GM23338 (cell line): ENCODE results near the gene PADI6.

ENCODE experiments used
- CREB1 ChIP-seq: fragments of 250-450 bp; sonication (Bioruptor Pico); IDR thresholded peaks from 2 replicates; pipeline ENCODE4 v1.5.0; 2020; ENCODE audit warnings: low read depth, mild to moderate bottlenecking, moderate library complexity
- EZH2 ChIP-seq: fragments of 200-600 bp; sonication (generic); IDR thresholded peaks from one replicate; pipeline ENCODE4 v1.8.0; 2017; ENCODE audit warnings: antibody characterized with exemption, mild to moderate bottlenecking, low read depth; ENCODE audit not compliant: unreplicated experiment
- EZH2phosphoT487 ChIP-seq: fragments of 200-600 bp; sonication (generic); IDR thresholded peaks from one replicate; pipeline ENCODE4 v1.8.1; 2018; ENCODE audit warnings: antibody characterized with exemption; ENCODE audit not compliant: unreplicated experiment
- JUNB ChIP-seq: IDR thresholded peaks from one replicate; pipeline ENCODE4 v1.6.1; 2016; ENCODE audit warnings: antibody characterized with exemption; ENCODE audit not compliant: unreplicated experiment
- POLR2AphosphoS5 ChIP-seq: IDR thresholded peaks from 2 replicates; pipeline ENCODE4 v1.6.1; 2016; ENCODE audit warnings: antibody characterized with exemption, low read depth
- STAT1 ChIP-seq: IDR thresholded peaks from one replicate; pipeline ENCODE4 v1.6.1; 2016; ENCODE audit warnings: antibody characterized with exemption; ENCODE audit not compliant: unreplicated experiment
- ZNF114 ChIP-seq: fragments of 250-450 bp; sonication (Bioruptor Pico); IDR thresholded peaks from 2 replicates; pipeline ENCODE4 v1.5.0; 2020; ENCODE audit warnings: mild to moderate bottlenecking, moderate library complexity
- TF ChIP-seq, protein P1 (sequence below), 2 experiments: fragments of 200-600 bp in 1 of 2; sonication (generic) in 1 of 2; conservative IDR thresholded peaks; 2 replicates each; pipeline versions ENCODE4 v1.5.1 to v1.6.1; 2016 to 2017; ENCODE audit warnings: antibody characterized with exemption in 2 of 2, low read depth in 2 of 2, mild to moderate bottlenecking in 2 of 2, moderate library complexity in 1 of 2
- TF ChIP-seq, protein P2 (sequence below): IDR thresholded peaks from one replicate; pipeline ENCODE4 v1.6.1; 2018; ENCODE audit warnings: antibody characterized with exemption; ENCODE audit not compliant: unreplicated experiment
- TF ChIP-seq, protein P3 (sequence below): IDR thresholded peaks from 2 replicates; pipeline ENCODE4 v1.6.1; 2016; ENCODE audit warnings: antibody characterized with exemption

DNA sequence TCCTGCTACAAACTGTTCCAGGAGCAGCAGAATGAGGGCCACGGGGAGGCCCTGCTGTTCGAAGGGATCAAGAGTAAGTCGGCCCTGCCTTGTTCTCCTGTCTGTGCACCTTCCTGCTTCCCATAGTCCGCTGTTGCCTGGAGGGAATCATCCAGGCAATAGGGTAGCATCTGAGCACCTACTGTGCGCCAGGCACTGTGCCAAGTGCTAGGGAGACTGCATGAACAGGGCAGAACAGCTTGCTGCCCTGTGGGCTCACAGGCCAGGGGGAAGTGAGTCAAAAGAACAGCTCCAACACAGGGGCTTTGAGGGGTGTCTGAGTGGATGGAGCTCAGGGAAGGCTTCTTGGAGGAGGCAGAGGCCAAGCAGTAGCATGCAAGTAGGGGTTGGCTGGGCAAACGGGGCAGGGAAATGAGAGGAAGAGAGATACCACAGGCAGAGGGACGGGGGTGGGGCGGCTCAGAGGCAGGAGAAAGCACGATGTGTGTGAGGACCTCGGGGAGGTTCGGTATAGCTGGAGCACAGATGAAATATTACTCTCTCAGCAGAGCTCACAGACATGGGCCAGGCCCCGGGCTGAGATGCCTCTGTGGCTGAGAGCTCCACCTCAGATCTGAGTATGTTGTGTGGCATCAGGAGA, 15.5 kb upstream of the PADI6 start:
- TF ChIP-seq, protein P1, sequence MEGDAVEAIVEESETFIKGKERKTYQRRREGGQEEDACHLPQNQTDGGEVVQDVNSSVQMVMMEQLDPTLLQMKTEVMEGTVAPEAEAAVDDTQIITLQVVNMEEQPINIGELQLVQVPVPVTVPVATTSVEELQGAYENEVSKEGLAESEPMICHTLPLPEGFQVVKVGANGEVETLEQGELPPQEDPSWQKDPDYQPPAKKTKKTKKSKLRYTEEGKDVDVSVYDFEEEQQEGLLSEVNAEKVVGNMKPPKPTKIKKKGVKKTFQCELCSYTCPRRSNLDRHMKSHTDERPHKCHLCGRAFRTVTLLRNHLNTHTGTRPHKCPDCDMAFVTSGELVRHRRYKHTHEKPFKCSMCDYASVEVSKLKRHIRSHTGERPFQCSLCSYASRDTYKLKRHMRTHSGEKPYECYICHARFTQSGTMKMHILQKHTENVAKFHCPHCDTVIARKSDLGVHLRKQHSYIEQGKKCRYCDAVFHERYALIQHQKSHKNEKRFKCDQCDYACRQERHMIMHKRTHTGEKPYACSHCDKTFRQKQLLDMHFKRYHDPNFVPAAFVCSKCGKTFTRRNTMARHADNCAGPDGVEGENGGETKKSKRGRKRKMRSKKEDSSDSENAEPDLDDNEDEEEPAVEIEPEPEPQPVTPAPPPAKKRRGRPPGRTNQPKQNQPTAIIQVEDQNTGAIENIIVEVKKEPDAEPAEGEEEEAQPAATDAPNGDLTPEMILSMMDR (conservative IDR thresholded peaks at IDR 0.05; ENCODE audit: low read depth in 2 of 2): no peak
- TF ChIP-seq POLR2AphosphoS5: no peak
- TF ChIP-seq EZH2: no peak
- TF ChIP-seq, protein P2, sequence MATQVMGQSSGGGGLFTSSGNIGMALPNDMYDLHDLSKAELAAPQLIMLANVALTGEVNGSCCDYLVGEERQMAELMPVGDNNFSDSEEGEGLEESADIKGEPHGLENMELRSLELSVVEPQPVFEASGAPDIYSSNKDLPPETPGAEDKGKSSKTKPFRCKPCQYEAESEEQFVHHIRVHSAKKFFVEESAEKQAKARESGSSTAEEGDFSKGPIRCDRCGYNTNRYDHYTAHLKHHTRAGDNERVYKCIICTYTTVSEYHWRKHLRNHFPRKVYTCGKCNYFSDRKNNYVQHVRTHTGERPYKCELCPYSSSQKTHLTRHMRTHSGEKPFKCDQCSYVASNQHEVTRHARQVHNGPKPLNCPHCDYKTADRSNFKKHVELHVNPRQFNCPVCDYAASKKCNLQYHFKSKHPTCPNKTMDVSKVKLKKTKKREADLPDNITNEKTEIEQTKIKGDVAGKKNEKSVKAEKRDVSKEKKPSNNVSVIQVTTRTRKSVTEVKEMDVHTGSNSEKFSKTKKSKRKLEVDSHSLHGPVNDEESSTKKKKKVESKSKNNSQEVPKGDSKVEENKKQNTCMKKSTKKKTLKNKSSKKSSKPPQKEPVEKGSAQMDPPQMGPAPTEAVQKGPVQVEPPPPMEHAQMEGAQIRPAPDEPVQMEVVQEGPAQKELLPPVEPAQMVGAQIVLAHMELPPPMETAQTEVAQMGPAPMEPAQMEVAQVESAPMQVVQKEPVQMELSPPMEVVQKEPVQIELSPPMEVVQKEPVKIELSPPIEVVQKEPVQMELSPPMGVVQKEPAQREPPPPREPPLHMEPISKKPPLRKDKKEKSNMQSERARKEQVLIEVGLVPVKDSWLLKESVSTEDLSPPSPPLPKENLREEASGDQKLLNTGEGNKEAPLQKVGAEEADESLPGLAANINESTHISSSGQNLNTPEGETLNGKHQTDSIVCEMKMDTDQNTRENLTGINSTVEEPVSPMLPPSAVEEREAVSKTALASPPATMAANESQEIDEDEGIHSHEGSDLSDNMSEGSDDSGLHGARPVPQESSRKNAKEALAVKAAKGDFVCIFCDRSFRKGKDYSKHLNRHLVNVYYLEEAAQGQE: no peak
- TF ChIP-seq JUNB: no peak
- TF ChIP-seq EZH2phosphoT487: no peak
- TF ChIP-seq CREB1 (CRISPR knock-in tag): no peak
- TF ChIP-seq STAT1: no peak
- TF ChIP-seq, protein P3, sequence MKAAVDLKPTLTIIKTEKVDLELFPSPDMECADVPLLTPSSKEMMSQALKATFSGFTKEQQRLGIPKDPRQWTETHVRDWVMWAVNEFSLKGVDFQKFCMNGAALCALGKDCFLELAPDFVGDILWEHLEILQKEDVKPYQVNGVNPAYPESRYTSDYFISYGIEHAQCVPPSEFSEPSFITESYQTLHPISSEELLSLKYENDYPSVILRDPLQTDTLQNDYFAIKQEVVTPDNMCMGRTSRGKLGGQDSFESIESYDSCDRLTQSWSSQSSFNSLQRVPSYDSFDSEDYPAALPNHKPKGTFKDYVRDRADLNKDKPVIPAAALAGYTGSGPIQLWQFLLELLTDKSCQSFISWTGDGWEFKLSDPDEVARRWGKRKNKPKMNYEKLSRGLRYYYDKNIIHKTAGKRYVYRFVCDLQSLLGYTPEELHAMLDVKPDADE: no peak
- no peak for TF ChIP-seq ZNF114
